ENCODE measurements around the gene GCN1.

Gene GCN1

GRCh38 chr12:120175537-120175936 lies 19.0 kb downstream of the GCN1 start:
- DNase-seq (ENCODE audit: low read depth) = no peak

- no peak for DNase-seq (ENCODE audit: low read depth)
Observed at GRCh38 chr12:120175062-120175461, 19.5 kb downstream of the GCN1 start.

GRCh38 chr12:120172053-120172452 lies 22.5 kb downstream of the GCN1 start:
- DNase-seq (ENCODE audit: low read depth) = no peak

GRCh38 chr12:120170631-120171030 lies 23.9 kb downstream of the GCN1 start:
- no peak for DNase-seq (ENCODE audit: low read depth)

GRCh38 chr12:120169946-120170345 lies 24.6 kb downstream of the GCN1 start:
- no peak for DNase-seq (ENCODE audit: low read depth)

GRCh38 chr12:120168337-120168736 lies 26.2 kb downstream of the GCN1 start:
- DNase-seq (ENCODE audit: low read depth) = no peak

GRCh38 chr12:120167529-120168095 lies 26.9 kb downstream of the GCN1 start:
- DNase-seq (ENCODE audit: low read depth) = no peak

GRCh38 chr12:120164293-120164692 lies 30.2 kb downstream of the GCN1 start:
- no peak for DNase-seq (ENCODE audit: low read depth)

- DNase-seq (ENCODE audit: low read depth) = no peak
Observed at GRCh38 chr12:120162763-120163162, 31.8 kb downstream of the GCN1 start.

- DNase-seq (ENCODE audit: low read depth) = no peak
Observed at GRCh38 chr12:120161852-120162251, 32.7 kb downstream of the GCN1 start.

- DNase-seq (ENCODE audit: low read depth) = no peak
Observed at GRCh38 chr12:120159509-120160237, 34.8 kb downstream of the GCN1 start.

- no peak for DNase-seq (ENCODE audit: low read depth)
Observed at GRCh38 chr12:120158351-120158750, 36.2 kb downstream of the GCN1 start.

GRCh38 chr12:120157678-120158077 lies 36.8 kb downstream of the GCN1 start:
- DNase-seq (ENCODE audit: low read depth) = no peak

- no peak for DNase-seq (ENCODE audit: low read depth)
Observed at GRCh38 chr12:120156315-120157259, 37.9 kb downstream of the GCN1 start.

- no peak for DNase-seq (ENCODE audit: low read depth)
Observed at GRCh38 chr12:120155072-120155471, 39.4 kb downstream of the GCN1 start.

GRCh38 chr12:120150919-120151525 lies 43.5 kb downstream of the GCN1 start:
- DNase-seq (ENCODE audit: low read depth) = no peak

GRCh38 chr12:120148011-120148410 lies 46.5 kb downstream of the GCN1 start:
- DNase-seq (ENCODE audit: low read depth) = no peak

GRCh38 chr12:120145164-120145563 lies 49.4 kb downstream of the GCN1 start:
- DNase-seq (ENCODE audit: low read depth) = no peak

GRCh38 chr12:120144215-120144614 lies 50.3 kb downstream of the GCN1 start:
- no peak for DNase-seq (ENCODE audit: low read depth)

GRCh38 chr12:120142231-120142877 lies 52.2 kb downstream of the GCN1 start:
- DNase-seq (ENCODE audit: low read depth) = no peak

GRCh38 chr12:120141336-120141735 lies 53.2 kb downstream of the GCN1 start:
- DNase-seq (ENCODE audit: low read depth) = no peak

GRCh38 chr12:120140603-120141002 lies 53.9 kb downstream of the GCN1 start:
- DNase-seq (ENCODE audit: low read depth) = no peak

Data from GM04504 (cell line).